GM18502 (cell line): ENCODE data around the gene ATRN.
"Not testable (repeated sequence)": the region's sequence is repeated elsewhere in the genome, so short reads cannot be mapped to it uniquely, and the experiment has no call there.

Experiments
- ATAC-seq: cut with Tn5 transposase; IDR thresholded peaks from one replicate; pipeline ENCODE4 v1.9.1; 2021; ENCODE audit warnings: mild to moderate bottlenecking; ENCODE audit not compliant: unreplicated experiment, poor library complexity

Gene ATRN

DNA sequence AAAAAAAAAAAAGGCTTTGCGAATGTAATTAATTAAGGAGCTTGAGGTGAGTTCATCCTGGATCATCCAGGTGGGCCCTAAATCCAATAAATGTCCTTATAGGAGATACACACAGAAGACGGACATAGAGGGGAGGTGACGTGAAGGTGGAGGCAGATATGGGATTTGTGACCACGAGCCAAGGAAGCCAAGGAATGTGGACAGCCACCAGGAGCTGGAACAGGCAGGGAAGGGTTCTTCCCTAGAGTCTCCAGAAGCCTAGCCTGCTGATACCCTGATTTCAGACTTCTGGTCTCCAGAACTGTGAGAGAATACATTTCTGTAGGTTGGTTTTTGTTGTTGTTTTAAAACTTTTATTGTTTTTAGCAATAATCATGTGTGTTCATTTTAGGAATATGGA lies 6.7 kb upstream of the ATRN start:
- no peak for ATAC-seq

GRCh38 chr20:3465301-3465700 lies 5.5 kb upstream of the ATRN start:
- no peak for ATAC-seq

DNA sequence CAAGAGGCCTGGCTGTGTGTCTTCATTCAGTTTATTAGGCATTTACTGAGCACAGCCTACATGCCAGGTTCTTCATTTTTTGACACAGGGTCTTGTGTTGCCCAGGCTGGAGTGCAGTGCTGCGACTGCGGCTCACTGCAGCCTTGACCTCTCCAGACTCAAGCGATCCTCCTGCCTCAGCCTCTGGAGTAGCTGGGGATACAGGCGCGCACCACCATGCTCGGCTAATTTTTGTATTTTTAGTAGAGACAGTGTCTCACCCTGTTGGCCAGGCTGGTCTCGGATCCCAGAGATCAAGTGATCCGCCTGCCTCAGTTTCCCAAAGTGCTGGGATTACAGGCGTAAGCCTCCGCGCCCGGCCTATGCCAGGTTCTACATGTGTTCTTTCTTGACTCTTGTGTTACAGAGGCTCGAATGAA lies 601 bp upstream of the ATRN start:
- no peak for ATAC-seq

- ATAC-seq, result no peak
Measured at GRCh38 chr20:3471397-3472021, 691 bp downstream of the ATRN start.

GRCh38 chr20:3472105-3472504 lies 1.3 kb downstream of the ATRN start:
- no peak for ATAC-seq

GRCh38 chr20:3473324-3473723 lies 2.5 kb downstream of the ATRN start:
- no peak for ATAC-seq

DNA sequence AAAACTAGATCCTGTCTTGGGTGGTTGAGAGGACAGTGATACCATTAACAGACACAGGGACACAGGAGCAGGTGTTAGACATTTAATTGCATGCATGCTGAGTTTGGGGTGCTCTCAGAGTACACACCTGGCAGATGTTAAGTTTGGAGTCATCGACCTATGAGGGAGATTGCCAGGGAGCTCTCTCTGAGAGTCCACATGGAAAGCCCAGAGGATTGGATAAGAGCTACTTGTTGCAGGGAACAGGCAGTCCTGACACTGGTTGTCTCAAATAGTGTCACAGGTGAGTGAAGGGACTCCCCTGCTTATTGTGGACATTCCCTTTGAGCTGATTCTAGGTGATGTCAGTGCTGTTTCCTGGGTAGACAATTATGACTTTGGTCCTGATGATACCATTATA lies 3.1 kb downstream of the ATRN start:
- no peak for ATAC-seq

- ATAC-seq, result not testable (repeated sequence)
Measured at GRCh38 chr20:3477003-3477860, 6.4 kb downstream of the ATRN start.

DNA sequence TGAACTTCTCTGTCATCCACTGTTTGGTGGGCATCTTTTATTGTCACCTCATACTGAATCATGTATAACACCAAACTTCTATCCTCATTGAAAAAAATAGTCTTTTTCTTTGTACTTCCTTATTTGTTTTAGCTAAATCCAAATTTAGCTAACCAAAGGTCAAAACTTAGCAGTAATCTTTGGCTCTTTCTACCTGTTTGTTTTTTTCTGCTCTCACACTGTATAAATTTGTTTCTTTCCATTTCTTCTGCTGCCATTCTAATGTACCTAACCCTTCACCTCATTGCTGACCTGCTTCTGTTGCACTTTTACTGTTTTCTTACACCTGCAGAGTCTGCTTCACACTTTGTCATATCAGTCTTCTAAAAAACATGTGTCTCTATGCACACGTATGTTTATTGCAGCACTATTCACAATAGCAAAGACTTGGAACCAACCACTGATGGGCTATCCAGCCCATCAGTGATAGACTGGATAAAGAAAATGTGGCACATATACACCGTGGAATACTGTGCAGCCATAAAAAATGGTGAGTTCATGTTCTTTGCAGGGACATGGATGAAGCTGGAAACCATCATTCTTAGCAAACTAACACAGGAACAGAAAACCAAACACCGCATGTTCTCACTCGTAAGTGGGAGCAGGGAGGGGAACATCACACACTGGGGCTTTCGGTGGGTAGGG lies 7.2 kb downstream of the ATRN start:
- ATAC-seq, result no peak

DNA sequence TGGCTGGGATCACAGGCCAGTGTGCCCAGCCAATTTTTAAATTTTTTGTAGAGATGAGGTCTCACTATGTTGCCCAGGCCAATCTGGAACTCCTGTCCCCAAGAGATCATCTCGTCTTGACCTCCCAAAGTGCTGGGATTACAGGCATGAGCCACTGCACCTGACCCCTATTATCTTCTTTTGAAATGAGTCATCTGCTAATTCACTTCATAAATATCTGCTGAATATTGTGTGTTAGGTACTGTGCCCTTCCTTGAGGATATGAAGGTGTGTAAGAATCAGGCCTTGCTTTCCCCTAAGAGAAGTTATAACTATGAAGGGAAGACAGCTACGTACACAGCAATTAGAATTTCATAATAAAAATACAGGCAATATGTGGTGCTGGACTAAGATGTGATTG lies 8.2 kb downstream of the ATRN start:
- ATAC-seq, result no peak

- no peak for ATAC-seq
Measured at GRCh38 chr20:3479759-3480615, 9.2 kb downstream of the ATRN start.

- ATAC-seq, result no peak
Measured at GRCh38 chr20:3483309-3483708, 12.5 kb downstream of the ATRN start.

DNA sequence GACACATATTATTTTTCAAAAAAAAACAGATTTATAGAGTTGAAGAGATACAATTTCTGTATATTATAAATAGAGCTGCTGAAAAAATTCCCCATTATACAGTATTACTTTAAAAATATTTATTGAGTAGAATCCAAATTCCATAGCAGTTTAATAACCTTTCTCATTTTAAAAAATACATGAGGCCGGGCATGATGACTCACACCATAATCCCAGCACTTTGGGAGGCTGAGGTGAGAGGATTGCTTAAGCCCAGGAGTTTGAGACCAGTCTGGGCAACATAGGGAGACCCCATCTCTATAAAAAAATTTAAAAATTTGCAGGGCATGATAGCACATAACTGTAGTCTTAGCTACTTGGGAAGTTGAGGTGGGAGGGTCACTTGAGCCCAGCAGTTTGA lies 13.0 kb downstream of the ATRN start:
- ATAC-seq, result no peak

GRCh38 chr20:3485913-3486312 lies 15.1 kb downstream of the ATRN start:
- no peak for ATAC-seq

GRCh38 chr20:3486850-3487249 lies 16.0 kb downstream of the ATRN start:
- ATAC-seq, result no peak

DNA sequence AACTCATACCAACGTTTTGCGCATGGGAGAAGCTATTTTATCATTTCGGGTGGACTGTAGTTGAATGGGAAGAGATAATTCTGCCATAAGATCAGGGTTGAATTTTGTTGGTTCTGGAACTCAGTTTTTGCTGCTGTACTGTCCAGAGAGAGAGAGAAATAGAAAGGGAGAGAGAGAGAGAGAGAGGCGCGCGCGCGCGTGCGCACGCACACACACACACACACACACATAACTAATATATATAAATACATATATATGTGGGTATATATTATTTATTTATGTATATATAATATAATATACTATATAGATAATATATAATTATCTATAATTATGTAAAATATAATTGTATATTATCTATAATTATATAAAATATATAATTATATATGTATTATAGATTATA lies 21.9 kb downstream of the ATRN start:
- ATAC-seq, result no peak

- no peak for ATAC-seq
Measured at GRCh38 chr20:3494218-3494617, 23.4 kb downstream of the ATRN start.

DNA sequence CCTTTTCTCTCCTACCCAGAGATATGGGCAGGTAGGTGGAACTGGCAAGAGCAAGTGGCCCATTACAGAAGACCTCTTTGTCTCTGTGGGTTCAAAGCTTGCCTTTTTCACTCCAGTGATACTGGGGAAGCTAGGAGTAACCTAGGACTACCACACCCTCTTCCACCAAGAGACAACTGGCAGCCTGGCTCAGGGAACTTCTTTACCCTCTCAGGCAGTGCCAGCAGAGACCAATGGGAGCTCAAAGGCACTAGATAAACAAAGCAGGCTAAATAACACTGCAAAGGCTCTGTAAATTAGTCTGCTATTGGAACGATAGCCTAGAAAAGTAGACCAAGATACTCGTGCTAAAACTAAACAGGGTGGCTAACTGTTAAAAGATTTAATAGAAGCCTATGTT lies 32.1 kb downstream of the ATRN start:
- no peak for ATAC-seq

GRCh38 chr20:3505148-3505547 lies 34.3 kb downstream of the ATRN start:
- no peak for ATAC-seq

- ATAC-seq, result no peak
Measured at GRCh38 chr20:3509064-3509463, 38.2 kb downstream of the ATRN start.
